ENCODE data around the gene C10orf62.

The C10orf62 gene

GRCh38 chr10:97640174-97640867 is 50.8 kb downstream of the C10orf62 start, which contains the start of gene PI4K2A:
TSS of gene PI4K2A (plus strand) at chr10:97640671. CDS start at chr10:97640743, 72 bp downstream.
- DNase-seq (ENCODE audit: low spot score) = peak; percentile 99
- TF ChIP-seq CTCF (IDR thresholded peaks at IDR 0.05; ENCODE audit: extremely low read depth, missing control alignments) = no peak
